GM19324 (cell line): ENCODE data around the gene P2RY2.

Experiments used
- ATAC-seq: cut with Tn5 transposase; IDR thresholded peaks from one replicate; pipeline ENCODE4 v1.9.1; 2021; ENCODE audit warnings: mild to moderate bottlenecking, moderate library complexity; ENCODE audit not compliant: unreplicated experiment, low FRiP score

P2RY2 gene

GRCh38 chr11:73218106-73218829, at the start of gene P2RY2:
TSS of gene P2RY2 (plus strand) at chr11:73218281. CDS start at chr11:73234160, 15,879 bp downstream.
- ATAC-seq = no peak

- no peak for ATAC-seq
Measured at GRCh38 chr11:73168925-73169579, 49.0 kb upstream of the P2RY2 start.

GRCh38 chr11:73170140-73170539, 47.9 kb upstream of the P2RY2 start:
- ATAC-seq = no peak

GRCh38 chr11:73171436-73172161, 46.5 kb upstream of the P2RY2 start:
- ATAC-seq = no peak

GRCh38 chr11:73172992-73173656, 45.0 kb upstream of the P2RY2 start:
- ATAC-seq = no peak

- ATAC-seq = no peak
Measured at GRCh38 chr11:73173755-73174494, 44.2 kb upstream of the P2RY2 start.

- ATAC-seq = no peak
Measured at GRCh38 chr11:73174495-73174791, 43.6 kb upstream of the P2RY2 start.

- ATAC-seq = no peak
Measured at GRCh38 chr11:73175551-73176144, 42.4 kb upstream of the P2RY2 start.

GRCh38 chr11:73176145-73176873, 41.8 kb upstream of the P2RY2 start:
- ATAC-seq = no peak

GRCh38 chr11:73176874-73177155, 41.3 kb upstream of the P2RY2 start:
- ATAC-seq = no peak

GRCh38 chr11:73177380-73177777, 40.7 kb upstream of the P2RY2 start:
- ATAC-seq = no peak

- ATAC-seq = peak; percentile 78
Measured at GRCh38 chr11:73177778-73178539, 40.1 kb upstream of the P2RY2 start.

GRCh38 chr11:73178681-73179080, 39.4 kb upstream of the P2RY2 start:
- ATAC-seq = no peak

GRCh38 chr11:73182824-73183321, 35.2 kb upstream of the P2RY2 start:
- no peak for ATAC-seq

- no peak for ATAC-seq
Measured at GRCh38 chr11:73184953-73185671, 33.0 kb upstream of the P2RY2 start.

- no peak for ATAC-seq
Measured at GRCh38 chr11:73185680-73186293, 32.3 kb upstream of the P2RY2 start.

GRCh38 chr11:73186294-73186850, 31.7 kb upstream of the P2RY2 start:
- ATAC-seq = no peak
